Keratinocyte (primary cell): ENCODE data around the gene CTAGE8.
"Not testable (repeated sequence)": the region's sequence is repeated elsewhere in the genome, so short reads cannot be mapped to it uniquely, and the experiment has no call there.

Experiments
- EZH2 ChIP-seq: IDR thresholded peaks from one replicate; pipeline ENCODE4 v1.6.1; 2012; ENCODE audit warnings: inconsistent platforms, mild to moderate bottlenecking, low read length, moderate library complexity
- TF ChIP-seq, protein P1 (sequence below), 3 experiments: IDR thresholded peaks in 1 of 3; conservative IDR thresholded peaks in 1 of 3; optimal IDR thresholded peaks in 1 of 3; 2 replicates in 2 of 3; 3 replicates in 1 of 3; pipeline versions ENCODE3 to v1.5.1; 2011; ENCODE audit warnings: low read length in 3 of 3, mild to moderate bottlenecking in 3 of 3, moderate library complexity in 2 of 3, control low read depth in 1 of 3, inconsistent platforms in 1 of 3; ENCODE audit not compliant: insufficient read depth in 2 of 3; ENCODE audit errors: extremely low read depth in 1 of 3

DNA sequence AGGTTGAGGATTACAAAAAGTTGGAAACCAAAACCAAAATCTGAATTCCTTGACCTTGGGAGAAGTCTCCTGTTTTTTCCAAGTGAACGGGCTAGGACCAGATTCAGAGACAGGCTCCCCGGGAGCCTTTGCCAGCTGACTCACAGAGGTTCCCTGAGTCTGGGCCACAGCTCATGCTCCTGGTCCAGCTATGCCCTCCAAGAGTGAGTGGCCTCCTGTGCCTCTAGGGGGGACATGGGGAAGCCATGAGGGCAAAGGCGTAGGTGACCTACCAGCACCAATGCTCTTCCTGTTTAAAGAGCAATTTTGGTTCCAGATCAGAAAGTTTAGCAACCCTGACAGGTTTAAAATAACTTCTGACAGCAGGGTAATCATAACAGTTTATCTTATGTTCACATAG lies 40.3 kb downstream of the CTAGE8 start:
- not testable (repeated sequence) for TF ChIP-seq EZH2
- TF ChIP-seq, protein P1, sequence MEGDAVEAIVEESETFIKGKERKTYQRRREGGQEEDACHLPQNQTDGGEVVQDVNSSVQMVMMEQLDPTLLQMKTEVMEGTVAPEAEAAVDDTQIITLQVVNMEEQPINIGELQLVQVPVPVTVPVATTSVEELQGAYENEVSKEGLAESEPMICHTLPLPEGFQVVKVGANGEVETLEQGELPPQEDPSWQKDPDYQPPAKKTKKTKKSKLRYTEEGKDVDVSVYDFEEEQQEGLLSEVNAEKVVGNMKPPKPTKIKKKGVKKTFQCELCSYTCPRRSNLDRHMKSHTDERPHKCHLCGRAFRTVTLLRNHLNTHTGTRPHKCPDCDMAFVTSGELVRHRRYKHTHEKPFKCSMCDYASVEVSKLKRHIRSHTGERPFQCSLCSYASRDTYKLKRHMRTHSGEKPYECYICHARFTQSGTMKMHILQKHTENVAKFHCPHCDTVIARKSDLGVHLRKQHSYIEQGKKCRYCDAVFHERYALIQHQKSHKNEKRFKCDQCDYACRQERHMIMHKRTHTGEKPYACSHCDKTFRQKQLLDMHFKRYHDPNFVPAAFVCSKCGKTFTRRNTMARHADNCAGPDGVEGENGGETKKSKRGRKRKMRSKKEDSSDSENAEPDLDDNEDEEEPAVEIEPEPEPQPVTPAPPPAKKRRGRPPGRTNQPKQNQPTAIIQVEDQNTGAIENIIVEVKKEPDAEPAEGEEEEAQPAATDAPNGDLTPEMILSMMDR (optimal IDR thresholded peaks at IDR 0.05 in 1 of 3, IDR thresholded peaks at IDR 0.05 in 1 of 3, conservative IDR thresholded peaks at IDR 0.05 in 1 of 3; ENCODE audit: extremely low read depth in 1 of 3, insufficient read depth in 2 of 3, low read length in 3 of 3), result not testable (repeated sequence)
